D721Med (cell line): Measurements from ENCODE around the gene DOCK2.

ENCODE experiments used
- DNase-seq: peaks from one replicate; pipeline ENCODE4 v3.0.0; 2011; ENCODE audit warnings: low spot score; ENCODE audit not compliant: insufficient read length
- FAIRE-seq: peaks from 2 replicates; lab custom pipeline; 2011; peaks lifted over from hg19 to GRCh38; lab: Jason Lieb, UNC
- TF ChIP-seq, protein P1 (sequence below): IDR thresholded peaks from 2 replicates; pipeline ENCODE4 v1.5.1; 2012; ENCODE audit warnings: mild to moderate bottlenecking, control low read depth; ENCODE audit not compliant: insufficient read depth; ENCODE audit errors: missing control alignments

The DOCK2 gene

DNA sequence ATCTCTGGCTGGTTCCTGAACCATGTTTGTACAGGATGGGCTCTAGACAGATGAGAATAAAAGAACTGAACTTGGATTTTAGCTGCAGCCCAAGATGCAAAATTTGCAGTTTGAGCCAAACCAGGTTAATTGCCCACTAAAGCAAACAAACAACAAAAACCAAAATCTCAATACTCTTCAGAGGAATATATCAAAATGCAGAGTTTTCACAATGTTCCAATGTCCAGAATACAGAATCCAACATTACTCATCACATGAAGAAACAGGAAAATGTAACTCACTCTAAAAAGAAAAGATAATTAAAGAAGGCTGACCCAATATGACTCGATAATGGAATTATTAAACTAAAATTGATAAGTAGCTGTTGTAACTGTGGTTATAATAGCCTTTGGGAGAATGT is 489.0 kb downstream of the DOCK2 start:
- TF ChIP-seq, protein P1, sequence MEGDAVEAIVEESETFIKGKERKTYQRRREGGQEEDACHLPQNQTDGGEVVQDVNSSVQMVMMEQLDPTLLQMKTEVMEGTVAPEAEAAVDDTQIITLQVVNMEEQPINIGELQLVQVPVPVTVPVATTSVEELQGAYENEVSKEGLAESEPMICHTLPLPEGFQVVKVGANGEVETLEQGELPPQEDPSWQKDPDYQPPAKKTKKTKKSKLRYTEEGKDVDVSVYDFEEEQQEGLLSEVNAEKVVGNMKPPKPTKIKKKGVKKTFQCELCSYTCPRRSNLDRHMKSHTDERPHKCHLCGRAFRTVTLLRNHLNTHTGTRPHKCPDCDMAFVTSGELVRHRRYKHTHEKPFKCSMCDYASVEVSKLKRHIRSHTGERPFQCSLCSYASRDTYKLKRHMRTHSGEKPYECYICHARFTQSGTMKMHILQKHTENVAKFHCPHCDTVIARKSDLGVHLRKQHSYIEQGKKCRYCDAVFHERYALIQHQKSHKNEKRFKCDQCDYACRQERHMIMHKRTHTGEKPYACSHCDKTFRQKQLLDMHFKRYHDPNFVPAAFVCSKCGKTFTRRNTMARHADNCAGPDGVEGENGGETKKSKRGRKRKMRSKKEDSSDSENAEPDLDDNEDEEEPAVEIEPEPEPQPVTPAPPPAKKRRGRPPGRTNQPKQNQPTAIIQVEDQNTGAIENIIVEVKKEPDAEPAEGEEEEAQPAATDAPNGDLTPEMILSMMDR: no peak
- DNase-seq: no peak
- FAIRE-seq: no peak

DNA sequence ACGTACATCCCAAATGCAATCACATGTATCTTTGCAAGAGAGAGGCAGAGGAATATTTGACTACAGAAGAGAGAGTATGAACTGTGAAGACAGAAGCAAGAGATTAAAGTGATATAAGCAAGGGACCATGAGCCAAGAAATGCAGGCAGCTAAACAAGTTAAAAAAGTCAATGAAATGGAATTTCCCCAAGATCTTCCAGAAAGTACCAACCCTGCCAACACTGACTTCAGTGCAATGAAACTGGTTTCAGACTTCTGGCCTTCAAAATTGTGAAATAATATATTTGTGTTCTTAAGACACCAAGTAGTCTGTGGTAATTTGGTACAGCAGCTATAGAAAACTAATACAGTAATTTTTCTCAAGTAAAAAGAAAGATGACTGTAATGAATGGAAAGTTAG is 489.6 kb downstream of the DOCK2 start:
- TF ChIP-seq, protein P1: no peak
- DNase-seq (no peak), FAIRE-seq (no peak)

- TF ChIP-seq, protein P1: no peak
- FAIRE-seq (no peak), DNase-seq (no peak)
Measured at GRCh38 chr5:170131235-170131634, 494.2 kb downstream of the DOCK2 start.

DNA sequence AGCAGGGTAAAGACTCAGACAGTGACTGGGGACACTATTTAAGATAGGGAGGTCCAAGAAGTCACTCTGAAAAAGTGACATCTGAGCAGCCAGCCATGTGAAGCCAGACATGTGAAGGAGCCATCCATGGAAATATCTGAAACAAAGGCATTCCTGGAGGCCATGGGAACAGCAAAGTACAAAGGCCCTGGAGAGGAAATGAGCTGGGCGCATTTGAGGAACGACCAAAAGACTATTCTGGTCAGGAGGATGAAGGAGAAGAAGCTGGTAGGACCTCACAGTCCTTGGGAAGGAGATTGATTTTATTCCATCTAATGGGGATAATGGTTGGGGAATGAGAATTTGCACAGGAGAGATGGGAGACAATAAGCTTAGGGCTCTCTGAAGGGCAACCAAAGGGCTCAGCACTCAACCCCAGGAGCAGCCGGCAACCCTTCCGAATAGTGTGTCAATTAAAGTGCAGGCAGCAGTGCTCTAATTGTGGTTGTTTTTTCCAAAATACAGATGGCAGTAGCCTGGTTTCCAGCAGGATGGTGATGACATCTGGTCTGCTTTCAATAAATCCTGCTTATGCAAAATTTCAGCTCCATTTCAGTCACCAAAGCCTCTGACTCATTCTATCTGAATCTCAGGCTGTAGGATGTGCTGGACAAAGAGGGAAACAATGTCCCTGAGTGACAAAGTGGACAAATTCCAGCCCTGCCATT is 495.3 kb downstream of the DOCK2 start:
- TF ChIP-seq, protein P1: no peak
- FAIRE-seq: no peak
- no peak for DNase-seq
